Tibial nerve (tissue), 4 donors: ENCODE measurements around the gene RNF144B. TPM values are rescaled to one million over a fixed set of nuclear protein-coding genes. Genes with fewer than 3 reads are reported as not detected.

Experiments used
- DNase-seq, 2 donors: peaks; one replicate each; pipeline ENCODE4 v3.0.0-alpha.2; 2019; ENCODE audit warnings: low spot score in 2 of 2
- H3K27ac ChIP-seq, 4 donors: fragments of 200-600 bp; sonication (generic) in 3 of 4; one replicate each; pipeline ENCODE4 v1.5.1; 2017 to 2019; ENCODE audit warnings: mild to moderate bottlenecking in 1 of 4
- H3K27me3 ChIP-seq, 2 donors: fragments of 200-600 bp; sonication (generic) in 1 of 2; one replicate each; pipeline versions ENCODE4 v1.5.1 to v1.6.0; 2017 to 2019
- H3K36me3 ChIP-seq, 3 donors: fragments of 200-600 bp; sonication (generic); one replicate each; pipeline ENCODE4 v1.5.1; 2018 to 2019
- H3K4me1 ChIP-seq, 4 donors: fragments of 200-600 bp; sonication (generic) in 3 of 4; one replicate each; pipeline ENCODE4 v1.5.1; 2017 to 2019
- H3K4me3 ChIP-seq, 4 donors: fragments of 200-600 bp; sonication (generic) in 3 of 4; one replicate each; pipeline ENCODE4 v1.5.1; 2017 to 2019; ENCODE audit warnings: mild to moderate bottlenecking in 1 of 4, moderate library complexity in 1 of 4
- H3K9me3 ChIP-seq, 4 donors: fragments of 200-600 bp; sonication (generic) in 3 of 4; one replicate each; pipeline ENCODE4 v1.5.1; 2017 to 2019
- EP300 ChIP-seq, 2 donors: sonication (generic); formaldehyde crosslinking; IDR thresholded peaks; one replicate each; pipeline ENCODE4 v1.6.1; 2017; ENCODE audit warnings: antibody characterized with exemption in 2 of 2, mild to moderate bottlenecking in 1 of 2
- POLR2A ChIP-seq, 2 donors: fragments of 450-650 bp; IDR thresholded peaks; one replicate each; pipeline ENCODE4 v1.6.1; 2017; ENCODE audit warnings: antibody characterized with exemption in 2 of 2, mild to moderate bottlenecking in 2 of 2, moderate library complexity in 2 of 2
- WGBS, 2 donors: methylation state at CpG; one replicate each; pipeline ENCODE4 v1.1.5; 2018; 5-methylcytosine and 5-hydroxymethylcytosine counted together
- total RNA-seq, 4 donors: library from RNA; depleted of rRNA; stranded (reverse); fragments of >200 nt; gene quantifications; one replicate each; pipeline ENCODE4 v1.1.0, GENCODE V29; 2016
- TF ChIP-seq, protein P1 (sequence below), 5 experiments: fragments of 200-600 bp in 3 of 5; fragments of 450-650 bp in 2 of 5; sonication (generic) in 3 of 5; IDR thresholded peaks; one replicate each; pipeline ENCODE4 v1.5.1; 2016 to 2019; ENCODE audit warnings: antibody characterized with exemption in 5 of 5, mild to moderate bottlenecking in 3 of 5, moderate library complexity in 2 of 5

RNF144B gene
- total RNA-seq, 4 donors from 2014 or later = 6.5 to 15.5 (median 13.6) TPM

DNA sequence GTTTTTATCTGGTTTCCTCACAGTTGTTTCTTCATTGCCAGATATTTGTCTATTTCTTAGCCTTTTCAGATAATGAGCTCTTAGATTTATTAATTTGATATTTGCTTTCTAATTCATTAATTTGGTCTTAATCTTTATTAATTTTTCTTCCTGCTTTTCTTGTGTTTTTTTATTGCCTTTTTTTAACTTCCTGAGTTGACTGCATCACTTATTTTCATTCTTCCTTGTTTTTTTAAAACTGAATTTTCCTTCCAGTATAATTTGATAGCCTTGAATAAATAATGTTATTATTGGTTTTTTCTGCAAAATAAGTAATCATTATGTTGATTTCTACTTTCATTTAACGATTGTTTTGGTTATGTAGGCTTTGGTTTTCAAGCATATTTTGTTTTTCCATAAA is 91.5 kb downstream of the RNF144B start:
- Histone ChIP-seq H3K27ac (no peak overlapping the region), H3K9me3 (no peaks in the 10 kb centered on the region), H3K27me3 (no peaks in the 10 kb centered on the region), H3K4me3 (no peak overlapping the region), H3K4me1 (peaks cover 0 to 19% (median 0%) of the 10 kb centered on the region in 4 donors), H3K36me3 (no peaks in the 10 kb centered on the region)
- 76 to 82% methylated on average over 1 of the region's 1 CpG for WGBS, 2 donors
- TF ChIP-seq POLR2A (IDR thresholded peaks at IDR 0.05) (no peak), EP300 (IDR thresholded peaks at IDR 0.05) (no peak)
- TF ChIP-seq, protein P1, sequence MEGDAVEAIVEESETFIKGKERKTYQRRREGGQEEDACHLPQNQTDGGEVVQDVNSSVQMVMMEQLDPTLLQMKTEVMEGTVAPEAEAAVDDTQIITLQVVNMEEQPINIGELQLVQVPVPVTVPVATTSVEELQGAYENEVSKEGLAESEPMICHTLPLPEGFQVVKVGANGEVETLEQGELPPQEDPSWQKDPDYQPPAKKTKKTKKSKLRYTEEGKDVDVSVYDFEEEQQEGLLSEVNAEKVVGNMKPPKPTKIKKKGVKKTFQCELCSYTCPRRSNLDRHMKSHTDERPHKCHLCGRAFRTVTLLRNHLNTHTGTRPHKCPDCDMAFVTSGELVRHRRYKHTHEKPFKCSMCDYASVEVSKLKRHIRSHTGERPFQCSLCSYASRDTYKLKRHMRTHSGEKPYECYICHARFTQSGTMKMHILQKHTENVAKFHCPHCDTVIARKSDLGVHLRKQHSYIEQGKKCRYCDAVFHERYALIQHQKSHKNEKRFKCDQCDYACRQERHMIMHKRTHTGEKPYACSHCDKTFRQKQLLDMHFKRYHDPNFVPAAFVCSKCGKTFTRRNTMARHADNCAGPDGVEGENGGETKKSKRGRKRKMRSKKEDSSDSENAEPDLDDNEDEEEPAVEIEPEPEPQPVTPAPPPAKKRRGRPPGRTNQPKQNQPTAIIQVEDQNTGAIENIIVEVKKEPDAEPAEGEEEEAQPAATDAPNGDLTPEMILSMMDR (IDR thresholded peaks at IDR 0.05) = no peak
- no peak for DNase-seq

DNA sequence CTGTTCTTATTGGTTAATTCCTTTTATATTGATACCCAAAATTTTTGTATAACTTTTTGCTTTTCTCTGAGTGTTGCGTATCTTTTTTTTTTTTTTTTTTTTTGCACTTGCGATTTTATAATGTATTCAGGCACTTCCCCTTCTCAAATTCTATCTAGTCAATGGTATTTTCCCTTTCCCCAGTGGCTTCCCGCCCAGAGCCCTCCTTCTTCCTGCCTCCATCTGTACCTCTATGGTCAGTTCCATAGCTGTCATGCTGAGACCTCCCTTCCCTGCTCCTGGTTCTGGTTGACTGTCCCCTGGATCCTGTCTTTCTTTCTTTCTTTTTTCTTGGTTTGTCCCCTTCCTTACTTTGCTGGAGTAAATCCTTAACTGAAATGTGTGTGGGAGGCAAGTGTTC is 94.7 kb downstream of the RNF144B start:
- WGBS, 2 donors = 83 to 90% methylated on average over 3 of the region's 3 CpGs
- Histone ChIP-seq H3K27ac (no peak overlapping the region), H3K36me3 (no peaks in the 10 kb centered on the region), H3K9me3 (no peaks in the 10 kb centered on the region), H3K4me3 (no peak overlapping the region), H3K4me1 (peaks cover 0 to 15% (median 0%) of the 10 kb centered on the region in 4 donors), H3K27me3 (no peaks in the 10 kb centered on the region)
- TF ChIP-seq EP300 (IDR thresholded peaks at IDR 0.05) (no peak), POLR2A (IDR thresholded peaks at IDR 0.05) (no peak)
- no peak for DNase-seq

DNA sequence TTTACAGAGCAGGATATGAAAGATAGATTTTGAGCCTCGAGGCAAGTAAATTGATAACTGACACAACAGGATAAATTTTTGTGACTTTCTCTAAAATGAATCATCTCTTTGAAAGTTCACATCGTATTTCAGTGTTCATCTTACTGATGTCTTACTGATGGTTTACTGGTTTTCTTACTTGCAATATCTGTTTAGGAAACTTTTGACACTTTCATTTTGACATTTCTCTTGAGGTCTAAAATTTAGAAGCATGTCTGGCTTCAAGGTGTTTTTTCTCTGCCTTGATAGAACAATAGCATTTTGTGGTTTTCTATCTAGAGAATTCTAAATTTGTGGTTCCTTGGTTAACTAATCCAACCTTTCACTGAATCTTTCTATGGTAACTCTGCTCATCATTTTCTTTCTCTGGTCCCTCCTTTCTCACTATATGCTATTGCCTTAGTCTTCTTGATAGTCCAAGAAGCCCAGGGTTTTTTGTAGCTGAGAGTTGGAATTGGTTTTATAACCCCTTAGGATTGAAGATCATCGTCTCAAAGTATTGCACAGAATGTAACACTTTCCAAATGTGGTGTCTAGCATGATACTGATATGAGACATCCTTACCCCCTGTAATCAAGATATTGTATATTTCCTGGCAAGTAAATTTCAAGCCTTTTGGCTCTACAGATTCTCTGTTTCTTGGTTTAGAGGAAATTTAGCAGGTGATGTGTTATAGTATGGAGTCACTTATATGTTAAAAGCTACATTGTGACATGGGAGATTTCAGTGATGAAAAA is 98.7 kb downstream of the RNF144B start:
- TF ChIP-seq POLR2A (IDR thresholded peaks at IDR 0.05) (no peak), EP300 (IDR thresholded peaks at IDR 0.05) (no peak)
- TF ChIP-seq, protein P1 (IDR thresholded peaks at IDR 0.05) = no peak

DNA sequence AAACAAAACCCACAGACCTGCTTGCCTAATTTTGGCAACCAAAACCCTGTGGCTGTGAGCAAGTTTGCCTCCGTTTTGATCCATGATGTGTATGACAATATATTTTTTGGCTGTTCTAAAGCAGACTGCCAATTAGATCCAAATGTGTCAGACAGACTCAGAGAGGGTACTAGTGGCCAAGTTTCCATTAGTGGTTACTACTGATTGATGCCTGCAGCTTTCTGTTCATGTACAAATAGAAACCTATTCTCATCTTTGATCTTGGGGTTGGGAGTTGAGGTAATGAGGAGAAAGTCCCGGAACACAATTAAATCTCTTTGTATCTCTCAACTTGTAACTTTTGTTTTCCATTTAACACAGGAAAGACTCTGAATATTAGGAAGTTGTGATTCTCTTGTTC is 100.9 kb downstream of the RNF144B start:
- Histone ChIP-seq H3K4me1 (no peaks in the 10 kb centered on the region), H3K9me3 (no peaks in the 10 kb centered on the region), H3K27ac (no peak overlapping the region), H3K4me3 (no peak overlapping the region), H3K36me3 (no peaks in the 10 kb centered on the region), H3K27me3 (no peaks in the 10 kb centered on the region)
- no peak for DNase-seq
- WGBS, 2 donors = 76 to 78% methylated on average over 2 of the region's 2 CpGs
- TF ChIP-seq POLR2A (IDR thresholded peaks at IDR 0.05) (no peak), EP300 (IDR thresholded peaks at IDR 0.05) (no peak)
- TF ChIP-seq, protein P1 (IDR thresholded peaks at IDR 0.05) = no peak

More for the DNA sequence above, 98.7 kb downstream of the RNF144B start:
- H3K4me1 ChIP-seq = no peaks in the 10 kb centered on the region
- DNase-seq = no peak
- H3K27me3 ChIP-seq = no peaks in the 10 kb centered on the region
- no peaks in the 10 kb centered on the region for H3K36me3 ChIP-seq
- H3K4me3 ChIP-seq = no peak overlapping the region
- no peaks in the 10 kb centered on the region for H3K9me3 ChIP-seq
- no peak overlapping the region for H3K27ac ChIP-seq
- 51 to 53% methylated on average over 3 of the region's 3 CpGs for WGBS, 2 donors

DNA sequence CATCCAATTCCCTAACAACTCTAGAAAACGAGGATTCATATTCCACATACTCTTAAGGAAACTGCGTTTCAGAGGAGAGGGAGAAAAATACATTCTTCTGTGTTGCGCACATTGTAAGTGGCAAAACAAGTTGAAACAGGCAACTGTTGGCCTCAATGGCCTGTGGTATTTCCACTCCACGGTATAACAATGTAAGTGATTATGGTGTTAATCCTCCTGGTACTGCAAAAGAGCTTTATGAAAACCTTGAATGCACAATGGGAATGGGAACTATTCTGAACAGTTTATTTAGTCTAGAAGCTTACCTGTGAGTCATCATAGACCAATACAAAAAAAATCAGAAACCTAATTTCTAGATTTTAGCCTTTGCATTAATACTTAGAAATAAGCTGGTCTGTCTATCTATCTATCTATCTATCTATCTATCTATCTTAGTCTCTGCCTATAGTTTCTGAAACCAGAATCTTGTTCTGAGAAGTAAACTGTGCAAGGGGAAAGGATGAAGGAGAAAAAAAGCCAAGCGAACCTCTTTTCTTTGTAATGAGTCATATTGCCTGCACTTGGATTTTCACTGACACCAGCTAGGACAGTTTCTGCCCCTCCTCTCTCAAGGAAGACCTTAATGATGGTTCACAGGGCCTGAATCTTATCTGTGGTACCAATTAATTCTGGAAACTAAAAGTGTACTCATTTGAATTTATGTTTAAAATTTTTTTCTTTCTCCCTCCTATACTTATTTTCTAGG is 101.5 kb downstream of the RNF144B start:
- Histone ChIP-seq H3K36me3 (no peaks in the 10 kb centered on the region), H3K27ac (no peak overlapping the region), H3K9me3 (no peaks in the 10 kb centered on the region), H3K4me1 (no peaks in the 10 kb centered on the region), H3K27me3 (no peaks in the 10 kb centered on the region), H3K4me3 (no peak overlapping the region)
- DNase-seq = no peak
- 50 to 61% methylated on average over 5 of the region's 5 CpGs for WGBS, 2 donors
- no peak for TF ChIP-seq EP300 (IDR thresholded peaks at IDR 0.05)
- TF ChIP-seq, protein P1 (IDR thresholded peaks at IDR 0.05) = no peak
